Measurements from ENCODE around the gene DNAH12.

DNA sequence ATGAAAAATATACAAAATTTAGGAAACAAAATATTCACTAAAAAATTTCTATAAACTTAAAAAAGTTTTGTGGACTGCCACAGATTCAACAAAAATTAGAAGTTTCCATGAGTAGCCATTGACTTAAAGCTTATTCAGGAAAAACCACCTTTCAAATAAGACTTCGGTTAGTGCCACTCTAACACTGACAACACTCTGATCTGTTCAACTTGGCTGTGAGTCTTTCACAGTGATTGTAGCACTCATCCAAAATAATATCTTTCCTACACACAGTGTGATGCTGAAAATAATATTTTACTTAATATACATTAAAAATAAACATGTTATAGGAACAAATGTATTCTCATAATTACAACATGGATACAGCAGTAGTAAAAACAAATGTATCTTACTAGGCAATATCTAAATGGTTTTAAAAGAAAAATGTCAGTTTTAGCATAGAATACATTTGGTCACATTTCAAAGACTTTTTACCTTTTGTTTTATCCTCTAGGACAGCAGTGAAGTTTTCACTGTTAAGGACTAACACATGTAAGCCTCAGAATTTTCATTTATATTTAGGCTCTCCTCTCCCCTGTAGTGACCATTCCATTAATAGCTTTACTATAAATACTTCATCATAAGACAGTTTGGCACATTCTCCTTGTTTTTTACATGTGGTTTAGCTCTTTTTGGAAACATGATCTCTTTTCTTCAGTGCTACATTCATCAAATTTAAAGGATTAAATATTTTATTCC is 251.8 kb downstream of the DNAH12 start, which contains the start of gene ASB14:
- TF ChIP-seq, protein P1, sequence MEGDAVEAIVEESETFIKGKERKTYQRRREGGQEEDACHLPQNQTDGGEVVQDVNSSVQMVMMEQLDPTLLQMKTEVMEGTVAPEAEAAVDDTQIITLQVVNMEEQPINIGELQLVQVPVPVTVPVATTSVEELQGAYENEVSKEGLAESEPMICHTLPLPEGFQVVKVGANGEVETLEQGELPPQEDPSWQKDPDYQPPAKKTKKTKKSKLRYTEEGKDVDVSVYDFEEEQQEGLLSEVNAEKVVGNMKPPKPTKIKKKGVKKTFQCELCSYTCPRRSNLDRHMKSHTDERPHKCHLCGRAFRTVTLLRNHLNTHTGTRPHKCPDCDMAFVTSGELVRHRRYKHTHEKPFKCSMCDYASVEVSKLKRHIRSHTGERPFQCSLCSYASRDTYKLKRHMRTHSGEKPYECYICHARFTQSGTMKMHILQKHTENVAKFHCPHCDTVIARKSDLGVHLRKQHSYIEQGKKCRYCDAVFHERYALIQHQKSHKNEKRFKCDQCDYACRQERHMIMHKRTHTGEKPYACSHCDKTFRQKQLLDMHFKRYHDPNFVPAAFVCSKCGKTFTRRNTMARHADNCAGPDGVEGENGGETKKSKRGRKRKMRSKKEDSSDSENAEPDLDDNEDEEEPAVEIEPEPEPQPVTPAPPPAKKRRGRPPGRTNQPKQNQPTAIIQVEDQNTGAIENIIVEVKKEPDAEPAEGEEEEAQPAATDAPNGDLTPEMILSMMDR (IDR thresholded peaks at IDR 0.05), result no peak
- no peak for TF ChIP-seq POLR2AphosphoS5 (IDR thresholded peaks at IDR 0.05)

Data from gastroesophageal sphincter (tissue), 3 donors.